ENCODE data around the gene CREG2. TPM values are rescaled to one million over a fixed set of nuclear protein-coding genes. Genes with fewer than 3 reads are reported as not detected.
"Not testable (repeated sequence)": the region's sequence is repeated elsewhere in the genome, so short reads cannot be mapped to it uniquely, and the experiment has no call there.

The CREG2 gene
- total RNA-seq, 4 donors from 2014 or later, result not detected

DNA sequence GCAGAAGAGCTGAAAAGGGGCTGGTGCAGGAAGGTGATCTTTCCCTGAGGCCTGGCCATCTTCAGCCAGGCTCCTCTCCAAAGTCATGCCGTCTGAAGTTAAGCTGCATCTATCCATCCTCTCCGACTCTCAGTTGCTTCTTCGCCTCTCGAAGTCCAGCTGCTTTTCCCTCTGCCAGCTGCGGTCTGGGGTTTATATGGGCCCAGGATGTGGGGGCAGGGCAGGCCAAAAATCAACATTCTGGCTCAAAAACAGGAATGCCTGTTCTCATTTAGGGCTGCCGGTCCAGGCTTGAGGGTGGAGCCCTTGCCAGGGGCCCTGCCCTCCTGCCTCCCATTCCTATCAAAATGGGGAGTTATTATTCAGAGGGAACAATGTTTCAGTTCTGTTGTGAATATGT, 31.2 kb downstream of the CREG2 start:
- Histone ChIP-seq H3K9me3 (no peaks in the 10 kb centered on the region), H3K4me3 (no peak overlapping the region), H3K36me3 (no peaks in the 10 kb centered on the region), H3K27ac (no peak overlapping the region), H3K27me3 (no peaks in the 10 kb centered on the region), H3K4me1 (no peaks in the 10 kb centered on the region)
- no peak for ATAC-seq
- no peak for DNase-seq
- no peak for TF ChIP-seq POLR2A (IDR thresholded peaks at IDR 0.05)
- TF ChIP-seq, protein P1, sequence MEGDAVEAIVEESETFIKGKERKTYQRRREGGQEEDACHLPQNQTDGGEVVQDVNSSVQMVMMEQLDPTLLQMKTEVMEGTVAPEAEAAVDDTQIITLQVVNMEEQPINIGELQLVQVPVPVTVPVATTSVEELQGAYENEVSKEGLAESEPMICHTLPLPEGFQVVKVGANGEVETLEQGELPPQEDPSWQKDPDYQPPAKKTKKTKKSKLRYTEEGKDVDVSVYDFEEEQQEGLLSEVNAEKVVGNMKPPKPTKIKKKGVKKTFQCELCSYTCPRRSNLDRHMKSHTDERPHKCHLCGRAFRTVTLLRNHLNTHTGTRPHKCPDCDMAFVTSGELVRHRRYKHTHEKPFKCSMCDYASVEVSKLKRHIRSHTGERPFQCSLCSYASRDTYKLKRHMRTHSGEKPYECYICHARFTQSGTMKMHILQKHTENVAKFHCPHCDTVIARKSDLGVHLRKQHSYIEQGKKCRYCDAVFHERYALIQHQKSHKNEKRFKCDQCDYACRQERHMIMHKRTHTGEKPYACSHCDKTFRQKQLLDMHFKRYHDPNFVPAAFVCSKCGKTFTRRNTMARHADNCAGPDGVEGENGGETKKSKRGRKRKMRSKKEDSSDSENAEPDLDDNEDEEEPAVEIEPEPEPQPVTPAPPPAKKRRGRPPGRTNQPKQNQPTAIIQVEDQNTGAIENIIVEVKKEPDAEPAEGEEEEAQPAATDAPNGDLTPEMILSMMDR (IDR thresholded peaks at IDR 0.05 in 4 of 5, conservative IDR thresholded peaks at IDR 0.05 in 1 of 5), result no peak
- in situ Hi-C loops (cut with MboI; ENCODE audit: low sequenced_read_pairs in 4 of 4) (no loop called here), intact Hi-C loops (cut with DNase I; ENCODE audit: low total_unique reads) (no loop called here)

DNA sequence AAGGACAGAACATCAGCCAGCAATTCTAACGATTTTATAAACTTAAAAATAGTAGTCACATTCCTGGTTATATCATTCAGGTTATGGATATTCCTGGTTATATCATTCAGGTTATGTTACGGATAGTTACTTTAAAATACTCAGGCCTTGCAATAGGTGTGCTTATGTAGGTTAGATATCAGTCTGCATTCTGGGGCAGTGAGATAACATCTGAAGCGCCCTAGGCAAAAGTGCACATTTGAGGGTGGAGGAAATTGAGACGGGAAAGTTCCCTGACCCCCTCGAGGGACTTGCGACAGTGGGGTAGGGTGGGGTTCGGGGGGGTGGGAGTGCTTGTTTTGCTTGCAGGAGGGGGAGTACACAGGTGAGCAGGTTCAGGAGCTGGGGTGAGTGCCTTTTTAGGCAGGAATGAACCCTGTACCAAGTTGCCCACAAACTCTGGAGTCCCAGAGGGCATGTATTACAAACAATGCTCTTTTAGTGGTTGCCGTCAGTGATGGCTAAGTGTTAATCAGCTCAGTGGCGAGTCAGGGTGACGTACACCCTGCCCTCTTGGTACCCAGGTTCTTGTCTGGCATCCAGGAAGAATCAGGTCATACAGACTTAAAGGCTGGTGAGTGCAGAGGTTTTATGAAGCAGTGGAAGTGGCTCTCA, 31.8 kb downstream of the CREG2 start:
- intact Hi-C loops (cut with DNase I; ENCODE audit: low total_unique reads) (no loop called here), in situ Hi-C loops (cut with MboI; ENCODE audit: low sequenced_read_pairs in 4 of 4) (no loop called here)

DNA sequence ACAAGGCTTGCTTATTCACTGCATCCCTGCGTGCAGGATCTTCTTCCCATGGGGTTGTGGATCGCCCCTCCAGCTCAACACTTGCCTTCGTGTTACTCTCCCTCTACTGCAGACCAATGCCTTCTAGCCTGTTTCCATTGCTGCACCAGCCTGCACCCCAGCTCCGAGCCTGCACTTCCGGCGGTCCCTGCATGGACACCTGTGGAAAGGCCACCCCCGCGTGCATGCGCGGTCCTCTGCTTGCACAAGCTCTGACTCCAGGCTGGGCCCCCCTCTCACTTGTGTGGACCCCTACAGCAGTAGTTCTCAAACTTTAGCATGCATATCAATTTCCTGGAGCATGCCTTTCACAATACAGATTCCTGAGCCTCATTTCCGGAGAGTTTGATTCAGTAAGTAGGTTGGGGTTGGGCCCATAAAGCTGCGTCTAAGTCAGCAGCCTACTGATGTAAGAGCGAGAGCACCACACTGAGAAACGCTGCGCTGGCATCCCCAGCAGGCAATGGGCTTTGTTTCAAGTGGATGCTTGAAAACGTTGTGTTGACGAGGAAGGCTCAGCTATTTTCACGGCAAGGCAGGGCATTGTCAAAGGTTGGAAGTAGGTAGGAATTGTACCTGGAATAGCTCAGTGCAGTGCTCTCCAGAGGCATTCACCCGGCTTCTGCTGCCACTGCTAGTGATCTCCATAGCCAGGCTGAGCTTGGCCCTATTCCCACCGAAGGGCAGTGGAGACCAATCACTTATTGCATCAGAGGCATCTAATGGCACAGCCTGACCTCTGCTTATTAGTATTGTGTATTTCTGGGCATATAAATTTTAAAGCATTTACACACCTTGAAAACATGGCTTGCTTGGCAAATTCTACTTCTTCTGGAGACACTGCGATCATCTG, 32.6 kb downstream of the CREG2 start:
- TF ChIP-seq, protein P1 (IDR thresholded peaks at IDR 0.05 in 4 of 5, conservative IDR thresholded peaks at IDR 0.05 in 1 of 5), result no peak
- TF ChIP-seq POLR2A (IDR thresholded peaks at IDR 0.05), result no peak
- Histone ChIP-seq H3K4me1 (no peaks in the 10 kb centered on the region), H3K27me3 (no peaks in the 10 kb centered on the region), H3K9me3 (no peaks in the 10 kb centered on the region), H3K36me3 (no peaks in the 10 kb centered on the region), H3K27ac (no peak overlapping the region), H3K4me3 (no peak overlapping the region)
- in situ Hi-C loops (cut with MboI; ENCODE audit: low sequenced_read_pairs in 4 of 4) (no loop called here), intact Hi-C loops (cut with DNase I; ENCODE audit: low total_unique reads) (no loop called here)
- DNase-seq (no peak), ATAC-seq (no peak)

More for the DNA sequence above, 31.8 kb downstream of the CREG2 start:
- ATAC-seq (no peak), DNase-seq (no peak)
- Histone ChIP-seq H3K27ac (no peak overlapping the region), H3K4me3 (no peak overlapping the region), H3K4me1 (no peaks in the 10 kb centered on the region), H3K36me3 (no peaks in the 10 kb centered on the region), H3K9me3 (no peaks in the 10 kb centered on the region), H3K27me3 (no peaks in the 10 kb centered on the region)
- no peak for TF ChIP-seq POLR2A (IDR thresholded peaks at IDR 0.05)
- TF ChIP-seq, protein P1 (IDR thresholded peaks at IDR 0.05 in 4 of 5, conservative IDR thresholded peaks at IDR 0.05 in 1 of 5), result no peak

DNA sequence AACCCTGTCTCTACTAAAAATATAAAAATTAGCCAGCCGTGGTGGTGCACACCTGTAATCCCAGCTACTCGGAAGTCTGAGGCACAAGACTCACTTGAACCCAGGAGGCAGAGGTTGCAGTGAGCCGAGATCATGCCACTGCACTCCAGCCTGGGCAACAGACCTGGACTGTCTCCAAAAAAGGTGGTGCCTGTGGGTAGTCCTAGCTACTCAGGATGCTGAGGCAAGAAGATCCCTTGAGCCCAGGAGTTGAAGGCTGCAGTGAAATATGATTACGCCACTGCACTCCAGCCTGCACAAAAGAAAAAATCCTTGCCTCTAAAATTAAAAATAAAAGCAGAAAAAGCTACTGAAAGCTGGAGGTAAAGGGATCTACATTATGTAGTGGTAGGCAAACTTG, 34.7 kb downstream of the CREG2 start:
- H3K27ac ChIP-seq; in situ Hi-C loops (cut with MboI; ENCODE audit: low sequenced_read_pairs in 4 of 4); H3K9me3 ChIP-seq; ATAC-seq; H3K27me3 ChIP-seq; DNase-seq; intact Hi-C loops (cut with DNase I; ENCODE audit: low total_unique reads); H3K4me3 ChIP-seq; H3K36me3 ChIP-seq; H3K4me1 ChIP-seq: not testable (repeated sequence)

DNA sequence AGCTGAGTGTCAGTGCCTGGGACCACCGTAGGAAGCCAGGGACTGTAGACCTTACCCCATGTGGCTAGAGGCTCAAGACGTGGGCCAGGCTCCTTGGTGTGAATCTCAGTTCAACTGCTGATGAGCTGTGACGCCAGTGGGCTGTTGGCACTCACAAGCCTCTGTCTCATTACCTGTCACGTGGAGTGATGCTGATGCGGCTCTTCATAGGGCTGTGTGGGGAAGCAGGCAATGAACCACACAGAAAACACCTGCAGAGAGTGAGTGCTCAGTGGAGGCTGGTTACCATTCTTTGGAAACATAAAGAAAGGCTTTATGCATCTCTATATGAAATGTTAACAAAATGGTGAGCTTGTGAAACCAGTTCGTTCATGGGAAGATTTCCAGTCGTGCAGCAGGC, 36.1 kb downstream of the CREG2 start:
- H3K4me1 ChIP-seq, result no peaks in the 10 kb centered on the region
- H3K27me3 ChIP-seq, result no peaks in the 10 kb centered on the region
- no peaks in the 10 kb centered on the region for H3K9me3 ChIP-seq
- in situ Hi-C loops (cut with MboI; ENCODE audit: low sequenced_read_pairs in 4 of 4) (no loop called here), intact Hi-C loops (cut with DNase I; ENCODE audit: low total_unique reads) (no loop called here)
- H3K27ac ChIP-seq, result no peak overlapping the region
- TF ChIP-seq POLR2A (IDR thresholded peaks at IDR 0.05), result no peak
- TF ChIP-seq, protein P1 (IDR thresholded peaks at IDR 0.05 in 4 of 5, conservative IDR thresholded peaks at IDR 0.05 in 1 of 5), result no peak
- ATAC-seq, result no peak
- no peak for DNase-seq
- no peaks in the 10 kb centered on the region for H3K36me3 ChIP-seq
- H3K4me3 ChIP-seq, result no peak overlapping the region

Measured in gastrocnemius medialis (tissue), 4 donors.